ENCODE measurements around the gene SEZ6L. TPM values are rescaled to one million over a fixed set of nuclear protein-coding genes. Genes with fewer than 3 reads are reported as not detected.

The SEZ6L gene
- not detected in 5 replicates for total RNA-seq (2022; extraction: Qiagen RNA extraction; ENCODE audit: low read depth)

DNA sequence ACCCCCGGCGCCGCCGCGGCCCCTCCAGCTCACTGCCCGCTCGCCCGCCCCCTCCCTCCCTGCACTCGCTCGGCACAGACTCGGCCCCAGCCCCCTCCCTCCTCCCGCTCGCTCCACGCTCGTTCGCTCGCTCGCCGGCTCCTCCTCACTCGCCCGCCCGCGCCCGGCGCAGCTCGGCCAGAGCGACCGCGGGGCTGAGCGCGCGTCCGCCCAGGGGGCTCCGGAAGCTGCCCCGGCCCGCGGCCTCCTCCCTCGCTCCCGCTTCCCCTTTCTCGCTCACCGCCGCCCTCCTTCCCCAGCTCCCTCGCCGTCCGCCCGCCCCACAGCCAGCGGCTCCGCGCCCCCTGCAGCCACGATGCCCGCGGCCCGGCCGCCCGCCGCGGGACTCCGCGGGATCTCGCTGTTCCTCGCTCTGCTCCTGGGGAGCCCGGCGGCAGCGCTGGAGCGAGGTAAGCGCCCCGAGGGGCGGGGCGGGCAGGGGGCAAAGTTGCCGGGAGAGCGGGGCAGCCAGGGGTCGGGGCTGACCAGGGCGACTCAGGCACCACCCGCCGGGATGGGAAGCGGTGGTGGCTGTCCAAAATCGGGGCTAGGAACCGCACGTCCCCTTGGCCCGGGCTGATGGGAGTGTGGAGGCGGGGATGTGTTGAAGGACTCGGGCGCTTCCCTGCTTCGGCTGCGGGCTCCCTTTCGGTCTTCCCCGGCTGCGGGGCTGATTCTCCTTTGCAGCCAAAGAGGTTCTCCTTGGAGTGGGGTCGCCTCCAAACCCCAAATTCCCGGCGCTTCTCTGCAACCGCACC, at the start of gene SEZ6L:
Gene SEZ6L (plus strand): TSS at position 148 of the 797 bp plus-strand sequence. CDS start 208 bp downstream, at position 356.

GRCh38 chr22:26428515-26429457, 259.5 kb downstream of the SEZ6L start, which contains the start of gene ASPHD2:
ASPHD2 (plus strand) TSS chr22:26429260; CDS start chr22:26433616, 4,356 bp downstream.

Measured in A549 treated with RU486 at 1 μM for 4 hours (cell line).